Activated naive CD8-positive, alpha-beta T cell treated with anti-CD3 and anti-CD28 coated beads for 36 hours (primary cell): ENCODE data around the gene MYO1A. TPM values are rescaled to one million over a fixed set of nuclear protein-coding genes. Genes with fewer than 3 reads are reported as not detected.
A peak's percentile ranks its signal among the peaks of the same experiment; 100 is the strongest.
"Not testable (repeated sequence)": the region's sequence is repeated elsewhere in the genome, so short reads cannot be mapped to it uniquely, and the experiment has no call there.

Source experiments
- DNase-seq: peaks from one replicate; pipeline ENCODE4 v3.0.0; 2021
- H3K27ac Mint-ChIP-seq: one replicate; pipeline ENCODE4 v1.8.0; 2022; ENCODE audit warnings: mild to moderate bottlenecking, moderate library complexity, mixed read lengths
- H3K27me3 Mint-ChIP-seq: one replicate; pipeline ENCODE4 v1.8.0; 2022; ENCODE audit warnings: mild to moderate bottlenecking, mixed read lengths
- H3K36me3 Mint-ChIP-seq: one replicate; pipeline ENCODE4 v1.8.0; 2021; ENCODE audit warnings: mild to moderate bottlenecking, mixed read lengths
- H3K4me1 Mint-ChIP-seq: one replicate; pipeline ENCODE4 v1.8.0; 2021; ENCODE audit warnings: mixed read lengths
- H3K4me3 Mint-ChIP-seq: one replicate; pipeline ENCODE4 v1.8.0; 2022; ENCODE audit warnings: mild to moderate bottlenecking, moderate library complexity, mixed read lengths
- H3K9me3 Mint-ChIP-seq: one replicate; pipeline ENCODE4 v1.8.0; 2022; ENCODE audit warnings: mixed read lengths
- total RNA-seq, 2 experiments: library from RNA; stranded (reverse); gene quantifications; one replicate each; pipeline ENCODE4 v1.2.3, GENCODE V29; 2021

The MYO1A gene
- total RNA-seq, 2 experiments from 2014 or later, result 1.3 to 1.4 TPM

- no peaks in the 10 kb centered on the region for H3K27me3 Mint-ChIP-seq
- no peaks in the 10 kb centered on the region for H3K9me3 Mint-ChIP-seq
- no peak overlapping the region for H3K4me3 Mint-ChIP-seq
- no peak for DNase-seq
- no peak overlapping the region for H3K27ac Mint-ChIP-seq
- no peaks in the 10 kb centered on the region for H3K36me3 Mint-ChIP-seq
- peaks cover 11% of the 10 kb centered on the region for H3K4me1 Mint-ChIP-seq
These were observed 61.7 kb downstream of the MYO1A start for GRCh38 chr12:56988207-56988739.

GRCh38 chr12:56987551-56988053, 62.3 kb downstream of the MYO1A start:
- Mint-ChIP-seq H3K36me3 (no peaks in the 10 kb centered on the region), H3K4me3 (no peak overlapping the region), H3K27me3 (no peaks in the 10 kb centered on the region), H3K4me1 (peaks cover 11% of the 10 kb centered on the region), H3K9me3 (no peaks in the 10 kb centered on the region), H3K27ac (no peak overlapping the region)
- peak; percentile 67 for DNase-seq

GRCh38 chr12:56987011-56987410, 62.9 kb downstream of the MYO1A start:
- Mint-ChIP-seq H3K4me1 (peaks cover 11% of the 10 kb centered on the region), H3K27me3 (no peaks in the 10 kb centered on the region), H3K36me3 (no peaks in the 10 kb centered on the region), H3K9me3 (no peaks in the 10 kb centered on the region), H3K4me3 (no peak overlapping the region), H3K27ac (no peak overlapping the region)
- no peak for DNase-seq

- not testable (repeated sequence) for H3K9me3 Mint-ChIP-seq, DNase-seq, H3K4me1 Mint-ChIP-seq, H3K27ac Mint-ChIP-seq, H3K27me3 Mint-ChIP-seq, H3K36me3 Mint-ChIP-seq, H3K4me3 Mint-ChIP-seq
These were observed 64.2 kb downstream of the MYO1A start for GRCh38 chr12:56985714-56986113.

GRCh38 chr12:56983386-56983785, 66.5 kb downstream of the MYO1A start:
- H3K27me3 Mint-ChIP-seq, result no peaks in the 10 kb centered on the region
- H3K27ac Mint-ChIP-seq, result no peak overlapping the region
- no peaks in the 10 kb centered on the region for H3K9me3 Mint-ChIP-seq
- H3K4me3 Mint-ChIP-seq, result no peak overlapping the region
- peaks cover 4% of the 10 kb centered on the region for H3K4me1 Mint-ChIP-seq
- H3K36me3 Mint-ChIP-seq, result no peaks in the 10 kb centered on the region
- no peak for DNase-seq

GRCh38 chr12:56982578-56983236, 67.2 kb downstream of the MYO1A start:
- H3K27me3 Mint-ChIP-seq, H3K4me3 Mint-ChIP-seq, H3K9me3 Mint-ChIP-seq, H3K27ac Mint-ChIP-seq, DNase-seq, H3K4me1 Mint-ChIP-seq, H3K36me3 Mint-ChIP-seq: not testable (repeated sequence)

- Mint-ChIP-seq H3K4me1 (peaks cover 2% of the 10 kb centered on the region), H3K27ac (no peak overlapping the region), H3K9me3 (peaks cover 3% of the 10 kb centered on the region), H3K4me3 (no peak overlapping the region), H3K36me3 (no peaks in the 10 kb centered on the region), H3K27me3 (no peaks in the 10 kb centered on the region)
- DNase-seq, result no peak
These were observed 68.9 kb downstream of the MYO1A start for GRCh38 chr12:56980941-56981530.

GRCh38 chr12:56980268-56980667, 69.7 kb downstream of the MYO1A start:
- H3K9me3 Mint-ChIP-seq, result peaks cover 3% of the 10 kb centered on the region
- no peaks in the 10 kb centered on the region for H3K4me1 Mint-ChIP-seq
- no peak overlapping the region for H3K27ac Mint-ChIP-seq
- no peak for DNase-seq
- no peaks in the 10 kb centered on the region for H3K27me3 Mint-ChIP-seq
- no peaks in the 10 kb centered on the region for H3K36me3 Mint-ChIP-seq
- no peak overlapping the region for H3K4me3 Mint-ChIP-seq

- H3K27ac Mint-ChIP-seq, result no peak overlapping the region
- H3K27me3 Mint-ChIP-seq, result no peaks in the 10 kb centered on the region
- H3K9me3 Mint-ChIP-seq, result peaks cover 3% of the 10 kb centered on the region
- no peak for DNase-seq
- H3K36me3 Mint-ChIP-seq, result no peaks in the 10 kb centered on the region
- H3K4me3 Mint-ChIP-seq, result no peak overlapping the region
- H3K4me1 Mint-ChIP-seq, result no peaks in the 10 kb centered on the region
These were observed 70.3 kb downstream of the MYO1A start for GRCh38 chr12:56979628-56980027.

Other genes with a start within 250 kb of the MYO1A start
- gene SDR9C7, start 115.7 kb downstream of the MYO1A start, total RNA-seq, result not detected
- gene RDH16, start 92.5 kb downstream of the MYO1A start, total RNA-seq, result under 1 TPM; 0.10 to 0.12 TPM
- gene ZBTB39, start 43.6 kb downstream of the MYO1A start, total RNA-seq, result 1 to 10 TPM; 7.0 to 7.2 TPM
- gene TAC3, start 33.6 kb downstream of the MYO1A start, total RNA-seq, result under 1 TPM; 0.31 to 0.32 TPM
- gene NEMP1, start 28.7 kb upstream of the MYO1A start, total RNA-seq, result 10 to 100 TPM; 50.5 to 51.2 TPM
- 10 to 100 TPM; 47.2 to 48.0 TPM for gene NAB2, start 39.0 kb upstream of the MYO1A start, total RNA-seq
- gene STAT6, start 61.2 kb upstream of the MYO1A start, total RNA-seq, result 100 to 1,000 TPM; 256 to 259 TPM
- 1 to 10 TPM; 1.3 to 2.0 TPM for gene LRP1, start 78.4 kb upstream of the MYO1A start, total RNA-seq
- gene LRP1-AS, start 97.5 kb upstream of the MYO1A start, total RNA-seq, result not detected
- gene NXPH4, start 166.7 kb upstream of the MYO1A start, total RNA-seq, result under 1 TPM; 0.19 to 0.26 TPM
- 100 to 1,000 TPM; 517 to 532 TPM for gene SHMT2, start 179.6 kb upstream of the MYO1A start, total RNA-seq
- gene STAC3, start 201.1 kb upstream of the MYO1A start, total RNA-seq, result 1 to 10 TPM; 2.0 to 2.6 TPM